Amniotic stem cell (primary cell): ENCODE data around the gene DIS3L2.
"Not testable (repeated sequence)": the region's sequence is repeated elsewhere in the genome, so short reads cannot be mapped to it uniquely, and the experiment has no call there.

Source experiments
- DNase-seq: peaks from one replicate; lab custom pipeline; 2025; lab: John Stamatoyannopoulos, UW

Gene DIS3L2

DNA sequence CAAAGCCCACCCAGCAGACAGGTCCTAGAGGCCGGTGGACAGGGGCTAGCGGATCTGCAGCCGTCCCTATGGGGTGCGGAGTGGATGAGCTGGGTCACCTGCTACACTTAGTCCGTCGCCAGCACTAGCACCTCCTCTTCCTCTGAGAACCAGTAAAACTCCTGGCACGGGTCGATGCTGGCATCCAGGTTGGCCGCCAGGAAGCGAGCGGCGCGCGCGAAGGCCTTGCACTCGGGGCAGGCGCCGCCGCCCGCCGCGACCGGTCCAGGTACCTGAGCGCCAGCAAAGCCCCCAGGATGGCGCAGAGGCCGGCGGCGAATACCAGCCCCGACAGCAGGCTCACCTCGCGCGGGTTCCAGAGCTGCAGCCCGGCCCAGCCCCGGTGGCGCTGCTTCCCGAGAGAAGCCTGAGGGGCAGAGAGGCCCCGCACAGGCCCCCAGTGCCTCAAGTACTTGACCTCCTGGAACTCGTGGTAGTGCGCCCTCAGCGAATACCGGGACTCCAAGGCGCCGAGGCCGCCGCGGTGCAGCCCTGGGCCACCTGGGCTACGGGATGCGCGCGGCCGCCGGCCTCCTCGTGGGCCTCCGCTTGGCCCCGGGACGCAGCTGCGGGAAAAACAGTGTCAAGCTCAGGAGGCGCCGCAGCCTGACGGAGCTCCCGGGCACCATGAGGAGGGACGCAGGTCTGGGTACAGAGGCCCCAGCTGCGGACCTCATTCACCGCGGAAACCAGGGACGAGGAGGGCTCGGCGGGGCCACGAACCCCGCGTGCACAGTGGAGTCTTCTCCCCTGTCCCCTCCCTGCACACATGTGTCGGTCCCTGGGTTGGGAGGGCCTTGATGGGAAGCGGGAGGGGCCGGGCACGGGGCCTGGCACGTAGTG is 389.5 kb downstream of the DIS3L2 start:
- no peak for DNase-seq

DNA sequence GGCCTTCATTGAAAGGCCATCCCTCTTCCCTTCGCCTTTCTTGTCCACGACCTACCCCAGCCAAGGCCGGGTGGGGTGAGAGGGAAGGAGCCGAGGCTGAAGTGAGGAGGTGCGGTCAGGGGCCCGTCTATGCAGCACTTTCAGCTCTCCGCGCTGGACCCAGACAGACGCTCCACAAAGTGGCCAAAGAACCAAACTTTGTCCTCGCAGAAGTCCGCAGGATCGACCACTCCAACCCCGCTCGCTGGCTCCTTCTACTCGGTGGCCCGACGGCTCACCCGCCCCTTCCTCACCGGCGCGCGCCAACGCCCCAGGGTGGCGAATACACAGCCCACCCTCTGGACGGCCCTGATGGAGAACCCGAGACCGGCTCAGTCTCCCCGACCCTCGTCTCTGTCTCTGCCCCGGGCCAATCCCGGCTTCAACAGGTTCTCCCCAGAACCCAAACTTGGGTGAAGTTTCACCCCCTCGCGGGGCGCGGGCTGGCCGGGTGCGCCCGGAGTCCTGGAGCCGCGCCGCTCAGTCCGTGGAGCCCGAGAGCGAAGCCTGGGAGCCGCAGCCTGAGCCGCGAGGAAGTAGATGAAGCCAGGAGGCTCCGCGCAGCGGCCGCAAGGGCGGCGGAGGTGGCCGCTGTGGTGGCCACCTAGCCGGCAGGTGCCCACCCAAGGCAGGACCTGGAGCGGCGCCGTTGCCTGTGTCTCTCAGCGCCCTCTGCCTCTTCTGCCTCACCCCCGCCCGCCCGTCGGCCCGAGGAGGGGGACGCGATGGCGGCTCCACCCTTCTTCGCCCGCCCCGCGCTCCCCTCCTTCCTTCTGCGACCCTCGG is 390.4 kb downstream of the DIS3L2 start:
- no peak for DNase-seq

DNA sequence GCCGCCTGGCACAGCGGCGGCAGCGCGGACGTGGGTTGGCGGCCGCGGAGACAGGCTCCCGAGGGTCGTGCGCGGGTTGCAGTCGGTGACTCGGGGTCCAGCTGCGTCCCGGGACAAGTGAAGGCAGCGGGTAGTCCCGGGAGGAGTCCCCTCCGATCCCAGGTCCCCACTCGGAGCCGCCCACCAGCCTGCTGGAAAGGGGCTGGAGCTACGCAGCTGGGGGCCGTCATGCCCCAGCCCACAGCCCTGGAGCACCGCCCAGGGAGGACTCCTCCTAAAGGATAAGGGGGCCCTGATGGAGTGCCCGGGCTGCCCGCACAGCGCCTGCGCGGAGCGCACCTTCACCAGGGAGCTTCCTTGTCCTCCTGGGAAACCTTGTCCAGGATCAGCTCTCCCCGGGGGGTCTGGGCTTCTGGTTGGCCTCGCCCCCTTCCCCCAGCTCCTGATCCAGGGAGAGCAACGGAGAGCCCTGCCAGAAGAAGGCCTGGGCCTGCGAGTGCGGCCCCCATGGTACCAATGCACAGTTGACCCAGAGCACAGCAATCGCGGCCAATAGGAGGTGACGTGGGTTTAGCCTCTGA is 391.1 kb downstream of the DIS3L2 start:
- DNase-seq = no peak

DNA sequence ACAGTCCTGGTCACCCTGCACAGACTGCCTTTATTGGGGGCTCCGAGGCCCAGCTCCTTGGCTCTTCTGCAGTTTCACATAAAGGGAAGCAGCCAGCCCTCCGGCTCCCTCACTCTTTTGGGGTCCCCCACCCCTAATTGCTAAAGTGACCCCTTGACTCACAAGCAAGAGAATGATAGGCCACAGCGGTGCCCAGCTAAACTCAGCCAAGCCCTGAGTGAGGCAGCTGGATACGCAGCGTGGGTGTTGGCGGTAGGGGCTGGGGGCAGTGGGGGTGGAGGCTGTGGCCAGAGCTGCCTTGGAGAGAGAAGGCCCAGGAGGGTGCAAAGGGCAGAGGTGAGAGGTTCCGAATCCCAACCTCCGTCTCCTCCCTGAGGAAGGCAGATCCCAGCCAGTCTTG is 391.6 kb downstream of the DIS3L2 start:
- no peak for DNase-seq

DNA sequence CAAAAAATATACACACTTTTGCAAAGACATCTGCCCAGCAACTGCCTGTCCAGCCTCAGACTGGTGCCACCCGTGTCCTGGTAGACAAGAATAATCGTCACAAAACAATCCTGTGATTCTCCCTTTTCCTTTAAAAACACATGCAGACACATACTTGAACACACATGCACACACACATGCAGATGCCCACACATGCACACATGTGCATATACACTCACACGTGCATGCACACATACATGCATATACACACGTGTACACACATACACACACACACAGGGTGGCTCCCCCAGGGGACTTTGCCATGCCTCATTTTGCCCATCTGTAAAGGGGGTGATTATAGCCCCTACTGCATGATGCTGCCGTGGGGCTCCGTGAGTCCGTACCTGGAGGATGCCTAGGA is 392.1 kb downstream of the DIS3L2 start:
- no peak for DNase-seq

DNA sequence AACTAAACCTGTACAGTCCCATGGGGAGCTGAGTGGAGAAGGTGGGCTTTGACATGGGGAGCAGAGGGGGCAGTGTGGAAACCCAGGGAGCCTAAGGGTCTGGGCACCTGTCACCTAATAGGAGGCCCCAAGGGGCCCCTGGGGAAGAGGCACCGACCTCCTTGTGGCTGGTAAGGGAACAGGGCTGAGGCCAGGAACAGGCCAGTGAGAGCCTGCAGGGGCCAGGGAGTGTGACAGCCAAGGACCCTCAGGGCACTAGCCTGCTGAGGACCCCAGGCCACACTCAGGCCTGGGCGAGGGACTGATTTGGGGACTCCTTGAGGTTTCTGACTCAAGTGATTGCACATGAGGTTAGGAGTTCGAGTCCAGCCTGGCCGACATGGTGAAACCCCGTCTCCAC is 392.6 kb downstream of the DIS3L2 start:
- no peak for DNase-seq

DNA sequence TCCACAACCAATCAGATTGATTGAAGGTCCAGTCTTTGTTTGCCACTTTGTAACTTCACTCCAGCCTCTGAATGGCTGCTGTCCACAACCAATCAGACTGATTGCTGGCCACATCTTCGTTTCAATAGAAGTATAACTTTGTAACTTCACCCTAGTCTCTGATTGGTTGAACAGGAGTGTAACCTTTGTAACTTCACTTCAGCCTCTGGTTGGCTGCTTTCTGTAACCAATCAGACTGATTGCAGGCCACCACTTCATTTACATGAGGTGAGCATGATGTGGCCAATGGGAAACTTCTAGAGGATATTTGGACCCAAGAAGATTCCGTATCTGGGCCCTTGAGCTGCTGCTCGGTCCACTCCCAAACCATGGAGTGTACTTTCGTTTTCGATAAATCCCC is 400.1 kb downstream of the DIS3L2 start:
- no peak for DNase-seq

DNA sequence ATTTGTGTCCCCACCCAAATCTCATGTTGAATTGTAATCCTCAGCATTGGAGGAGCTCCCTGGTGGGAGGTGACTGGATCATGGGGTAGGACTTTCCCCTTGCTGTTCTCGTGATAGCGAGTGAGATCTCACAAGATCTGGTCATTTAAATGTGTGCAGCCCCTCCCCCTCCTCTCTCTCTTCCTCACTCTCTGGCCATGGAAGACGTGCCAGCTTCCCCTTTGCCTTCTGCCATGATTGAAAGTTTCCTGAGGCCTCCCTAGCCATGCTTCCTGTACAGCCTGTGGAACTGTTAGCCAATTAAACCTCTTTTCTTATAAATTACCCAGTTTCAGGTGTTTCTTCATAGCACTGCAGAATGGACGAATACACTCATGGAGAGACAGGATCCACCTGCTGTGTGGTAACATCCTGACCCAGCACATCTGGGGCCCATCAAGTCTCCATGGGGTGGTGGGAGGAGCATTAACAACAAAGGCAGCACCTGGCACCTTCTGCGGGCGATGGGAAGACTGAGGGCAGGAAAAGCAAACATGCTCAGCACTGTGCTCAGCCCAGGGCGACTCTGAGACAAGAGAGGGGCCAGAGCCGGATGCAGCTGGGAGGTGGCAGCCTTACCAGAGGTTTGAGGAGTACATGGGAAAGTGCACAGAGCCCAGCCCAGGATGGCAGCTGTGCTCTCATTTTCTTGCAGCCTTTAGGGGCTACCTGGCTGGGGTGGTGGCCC is 400.8 kb downstream of the DIS3L2 start:
- no peak for DNase-seq

DNA sequence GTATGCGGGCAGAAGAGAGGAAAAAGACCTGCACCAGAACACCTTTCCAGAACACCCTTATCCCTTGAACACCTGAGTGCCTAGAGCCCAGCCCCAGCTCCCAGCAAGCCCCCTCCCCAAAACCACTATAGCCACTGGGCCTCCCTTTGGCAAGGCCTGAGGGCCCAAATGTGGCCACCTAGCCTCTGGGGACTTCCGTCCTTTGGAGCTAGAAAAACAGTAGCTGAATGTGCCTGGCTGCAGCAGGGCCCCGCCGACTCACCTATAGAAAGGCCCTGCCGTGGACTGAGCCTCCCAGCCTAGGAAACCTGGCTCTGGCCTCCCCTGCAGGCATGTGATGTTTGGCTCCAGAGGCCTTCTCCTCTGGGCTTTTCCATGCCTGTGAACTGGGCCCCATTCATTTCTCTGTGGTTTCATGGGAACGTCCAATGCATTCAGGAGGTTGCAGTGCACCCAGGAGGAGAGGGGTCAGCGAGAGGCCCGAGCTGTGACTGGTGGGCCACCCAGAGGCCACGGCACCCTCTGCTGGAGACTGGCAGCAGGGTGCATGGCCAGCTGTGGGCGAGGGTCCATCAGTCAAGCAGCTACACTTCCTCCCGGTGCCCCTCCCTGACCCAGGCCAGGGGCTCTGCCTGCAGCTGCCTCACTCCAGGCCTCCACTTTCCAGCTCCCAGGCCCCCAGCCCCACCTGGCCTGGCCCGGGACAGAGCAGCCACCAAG is 401.7 kb downstream of the DIS3L2 start:
- DNase-seq = not testable (repeated sequence)

DNA sequence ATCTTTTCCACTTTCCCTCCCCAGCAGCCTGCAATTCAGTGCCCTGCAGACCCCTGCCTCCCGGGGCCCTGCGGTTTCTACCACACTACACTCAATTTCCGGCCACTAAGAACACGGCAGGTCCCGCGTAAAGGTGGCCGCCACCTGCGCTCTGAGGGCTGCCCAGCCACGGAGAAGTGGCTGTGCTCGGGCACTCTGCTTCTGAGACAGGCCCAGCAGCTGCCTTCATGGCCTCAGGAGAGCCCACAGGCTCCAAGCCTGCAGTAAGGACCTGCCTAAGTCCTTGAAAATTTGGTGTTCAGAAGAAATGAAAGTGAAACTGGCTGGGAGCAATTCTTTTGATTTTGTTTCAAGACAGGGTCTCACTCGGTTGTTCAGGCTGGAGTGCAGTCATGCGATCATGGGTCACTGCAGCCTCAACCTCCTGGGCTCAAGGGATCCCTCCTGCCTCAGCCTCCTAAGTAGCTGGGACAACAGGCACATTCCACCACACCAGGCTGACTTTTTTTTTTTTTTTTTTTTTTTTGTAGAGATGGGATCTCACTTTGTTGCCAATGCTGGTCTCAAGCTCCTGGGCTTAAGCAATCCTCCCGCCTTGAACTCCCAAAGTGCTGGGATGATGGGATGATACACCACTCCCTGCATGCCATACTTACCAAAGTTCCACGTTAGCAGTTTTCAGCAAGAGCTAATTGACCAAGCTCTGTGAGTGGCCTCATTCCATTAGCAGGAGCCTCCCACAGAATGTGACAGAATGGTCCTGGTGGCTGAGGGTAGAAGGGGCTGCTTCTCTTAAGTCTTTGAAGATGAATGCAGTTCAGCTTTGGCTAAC is 402.5 kb downstream of the DIS3L2 start:
- DNase-seq = no peak

DNA sequence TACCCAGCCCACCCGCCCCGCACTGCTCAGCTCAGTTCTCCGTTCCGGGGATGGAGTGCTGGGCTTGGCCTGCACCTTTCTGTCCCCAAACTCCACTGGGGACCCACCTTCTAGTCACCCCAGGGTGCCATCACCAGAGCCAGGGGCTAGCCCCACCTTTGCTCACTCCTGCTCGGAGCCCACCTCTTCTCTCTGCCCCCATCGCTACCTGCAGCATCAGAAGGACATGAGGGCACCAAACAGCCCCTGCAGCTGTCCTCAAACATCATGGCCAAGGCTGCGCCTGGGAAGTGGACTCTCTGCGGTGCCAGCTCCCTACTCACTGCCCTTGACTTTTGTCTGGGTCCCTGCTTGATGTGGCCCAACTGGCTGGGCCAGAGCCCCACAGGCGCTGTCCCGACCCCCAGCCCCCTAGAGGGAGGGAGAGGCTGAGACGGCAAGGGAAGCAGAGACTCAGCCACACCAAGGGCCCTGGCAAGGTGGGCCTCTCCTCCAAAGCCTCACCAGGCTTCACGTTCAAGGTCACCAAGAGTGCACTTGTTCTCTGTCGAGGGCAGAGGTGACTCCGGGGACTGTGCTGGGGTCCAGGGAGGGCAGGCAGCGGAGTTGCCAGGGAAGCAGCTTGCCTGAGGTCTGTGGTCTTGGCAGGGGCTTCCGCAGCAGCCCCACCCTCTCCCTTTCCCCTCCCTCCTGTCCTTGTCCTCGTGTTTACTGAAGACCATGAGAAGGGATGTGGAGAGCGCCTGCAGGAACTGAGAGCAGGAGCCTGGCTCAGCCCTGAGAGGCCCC is 403.5 kb downstream of the DIS3L2 start:
- DNase-seq = not testable (repeated sequence)

DNA sequence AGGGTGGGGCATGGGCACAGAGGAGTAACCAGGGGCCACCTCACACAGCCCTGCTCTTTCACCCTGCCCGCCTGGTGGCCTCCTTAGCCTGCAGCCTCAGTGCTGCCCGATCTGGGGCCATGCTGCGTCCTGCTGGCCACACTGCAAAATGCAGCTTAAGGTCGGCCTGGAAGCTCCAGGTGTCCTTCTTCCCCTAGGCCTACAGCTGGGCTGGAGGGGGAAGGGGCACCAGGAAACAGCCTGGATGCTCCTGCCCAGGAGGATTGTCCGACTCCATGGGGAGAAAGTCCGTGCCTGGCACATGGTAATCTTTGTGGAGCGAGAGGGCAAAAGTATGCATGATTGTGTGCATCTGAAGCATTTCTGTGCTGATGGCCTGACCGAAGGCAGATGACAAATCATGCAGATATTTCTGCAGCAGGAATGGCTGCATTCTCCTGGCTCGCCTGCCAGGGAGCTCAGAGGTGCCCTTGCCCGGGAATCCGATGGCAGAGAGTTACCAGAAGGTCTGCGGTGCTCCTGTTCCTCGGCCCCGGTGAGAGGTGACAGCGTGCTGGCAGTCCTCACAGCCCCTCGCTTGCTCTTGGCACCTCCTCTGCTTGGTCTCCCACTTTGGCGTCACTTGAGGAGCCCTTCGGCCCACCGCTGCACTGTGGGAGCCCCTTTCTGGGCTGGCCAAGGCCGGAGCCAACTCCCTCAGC is 404.3 kb downstream of the DIS3L2 start:
- DNase-seq = no peak

DNA sequence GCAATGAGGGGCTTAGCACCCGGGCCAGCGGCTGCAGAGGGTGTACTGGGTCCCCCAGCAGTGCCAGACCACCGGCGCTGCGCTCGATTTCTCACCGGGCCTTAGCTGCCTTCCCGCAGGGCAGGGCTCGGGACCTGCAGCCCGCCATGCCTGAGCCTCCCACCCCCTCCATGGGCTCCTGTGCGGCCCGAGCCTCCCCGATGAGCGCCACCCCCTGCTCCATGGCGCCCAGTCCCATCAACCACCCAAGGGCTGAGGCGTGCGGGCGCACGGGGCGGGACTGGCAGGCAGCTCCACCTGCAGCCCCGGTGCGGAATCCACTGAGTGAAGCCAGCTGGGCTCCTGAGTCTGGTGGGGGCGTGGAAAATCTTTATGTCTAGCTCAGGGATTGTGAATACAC is 404.9 kb downstream of the DIS3L2 start:
- DNase-seq = not testable (repeated sequence)

DNA sequence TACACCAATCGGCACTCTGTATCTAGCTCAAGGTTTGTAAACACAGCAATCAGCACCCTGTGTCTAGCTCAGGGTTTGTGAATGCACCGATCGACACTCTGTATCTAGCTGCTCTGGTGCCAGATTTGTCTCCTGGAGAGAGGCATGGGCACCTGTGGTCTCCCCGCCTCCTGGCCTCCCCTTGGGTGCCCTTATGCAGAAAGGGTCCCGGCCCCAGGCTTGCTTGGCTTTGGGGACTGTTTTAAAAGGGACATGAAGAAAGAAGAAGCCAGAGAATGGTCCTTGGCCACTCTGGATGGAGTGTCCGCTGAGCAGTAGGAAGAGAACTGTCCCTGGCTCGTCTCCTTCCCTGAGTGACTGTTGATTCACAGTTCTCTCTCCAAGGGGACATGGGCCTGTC is 405.5 kb downstream of the DIS3L2 start:
- no peak for DNase-seq

DNA sequence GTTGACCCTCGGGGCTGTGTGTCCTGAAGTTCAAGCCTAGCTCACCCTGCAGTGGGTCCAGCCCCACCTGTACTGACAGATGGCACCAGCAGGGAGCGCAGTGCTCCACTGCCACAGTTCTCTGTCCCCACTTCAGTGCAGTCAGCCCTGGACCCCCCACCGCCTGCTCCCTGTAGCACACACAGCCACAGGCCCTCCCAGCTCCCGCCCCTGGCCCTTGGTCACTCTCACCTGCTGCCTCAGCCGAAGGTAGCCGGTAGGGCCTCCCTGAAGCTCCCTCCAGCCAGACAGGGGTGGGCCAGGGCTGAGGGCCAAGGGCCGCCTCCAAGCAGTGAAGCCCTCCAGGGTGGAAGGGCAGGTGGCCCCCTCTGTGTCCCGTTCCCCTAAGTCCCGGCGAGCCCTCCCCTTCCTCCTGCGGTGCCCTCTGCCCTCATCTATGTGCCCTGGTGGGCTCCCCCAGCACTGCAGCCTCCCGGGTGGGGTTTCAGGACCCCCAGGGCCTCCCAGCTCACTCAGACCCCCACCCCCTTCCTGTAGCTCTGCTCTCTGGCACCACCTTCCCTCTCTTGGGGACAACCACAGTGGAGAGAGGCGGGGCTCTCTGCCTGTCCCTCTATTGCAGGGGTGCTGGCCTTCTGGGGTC is 406.2 kb downstream of the DIS3L2 start:
- DNase-seq = no peak

DNA sequence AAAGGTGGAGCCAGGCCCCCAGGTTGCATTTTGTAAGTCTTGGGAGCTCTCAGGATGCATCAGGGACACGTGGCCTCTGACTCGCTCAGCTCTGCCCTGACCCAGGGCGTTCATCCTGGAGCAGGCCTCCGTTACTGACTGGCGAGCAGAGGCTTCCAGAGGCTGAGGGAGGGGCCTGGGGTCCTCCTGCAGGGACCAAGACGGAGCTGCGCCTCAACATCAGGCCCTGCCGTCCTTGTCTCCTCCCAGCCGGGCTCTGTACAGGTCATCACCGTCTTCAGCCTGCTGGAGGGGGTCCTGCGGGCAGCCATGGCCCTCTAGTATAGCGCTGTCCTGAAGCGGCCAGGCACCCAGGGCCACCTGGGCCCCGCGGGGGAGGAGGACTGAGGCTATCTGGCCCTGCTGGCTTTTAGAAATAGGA is 406.8 kb downstream of the DIS3L2 start:
- DNase-seq = no peak

DNA sequence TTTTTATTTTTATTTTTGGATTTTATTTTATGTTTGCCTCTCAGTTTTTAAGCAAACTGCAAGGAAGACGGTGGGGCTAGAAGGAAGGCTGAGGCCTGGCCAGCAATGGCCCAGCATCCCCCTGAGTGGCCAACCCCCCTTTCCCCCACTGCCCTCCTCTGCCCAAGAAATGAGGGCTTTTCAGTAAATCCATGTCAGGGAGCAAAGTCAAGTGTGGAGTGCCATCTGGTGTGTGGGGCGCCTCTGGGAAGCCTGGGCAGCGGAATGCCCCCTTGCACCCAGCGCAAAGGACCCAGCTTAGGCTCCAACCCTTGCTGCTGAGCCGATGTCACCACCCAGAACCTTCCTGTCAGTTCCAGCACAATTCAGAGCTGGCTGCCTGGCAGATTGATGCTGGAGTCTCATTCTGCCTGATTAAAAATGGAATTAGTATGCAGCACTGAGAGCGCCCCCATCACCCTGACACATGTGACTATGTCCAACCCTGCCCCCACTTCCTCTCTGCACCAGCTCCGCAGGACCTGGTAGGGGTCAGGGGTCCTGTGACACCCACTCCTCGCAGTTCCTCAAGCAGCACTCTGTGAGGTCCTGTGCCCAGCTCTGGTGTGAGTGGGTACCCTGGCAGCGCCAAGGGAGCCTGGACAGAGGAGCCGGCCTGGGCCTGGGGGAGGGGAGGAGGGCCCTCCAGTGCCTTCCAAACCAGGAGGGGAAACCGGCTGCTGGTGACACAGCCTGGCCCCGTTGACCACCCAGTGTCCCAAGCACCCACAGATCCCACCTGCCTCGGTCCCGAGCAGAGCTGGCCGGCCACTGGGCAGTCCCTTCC is 407.8 kb downstream of the DIS3L2 start:
- no peak for DNase-seq

DNA sequence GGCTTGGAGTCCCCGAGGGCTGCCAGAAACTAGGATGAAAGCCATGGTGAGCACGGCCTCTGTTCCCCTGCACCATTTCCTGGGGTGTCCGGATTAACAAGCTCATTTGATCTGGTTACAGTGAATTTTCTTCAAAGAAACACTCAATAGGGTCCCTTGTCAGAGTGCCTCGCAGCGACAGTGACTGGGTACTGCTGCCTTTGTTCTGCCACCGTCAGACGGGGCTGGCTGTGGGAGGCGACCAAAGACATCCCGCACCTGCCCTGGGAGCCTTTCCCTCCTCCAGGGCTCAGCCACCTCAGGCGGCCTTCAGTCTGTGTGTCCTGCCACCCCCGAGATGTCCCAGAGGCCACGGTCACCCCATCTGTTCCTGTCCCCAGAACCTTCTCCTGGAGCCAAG is 408.5 kb downstream of the DIS3L2 start:
- not testable (repeated sequence) for DNase-seq
